LNCAP (cell line): ENCODE results near the gene SYT3.

Source experiments
- CTCF ChIP-seq: fragments of 450-650 bp; IDR thresholded peaks from 2 replicates; pipeline ENCODE4 v1.5.1; 2017; ENCODE audit warnings: mild to moderate bottlenecking

Gene SYT3

GRCh38 chr19:50638600-50638999 lies 1.1 kb downstream of the SYT3 start:
- no peak for TF ChIP-seq CTCF

GRCh38 chr19:50636317-50637085 lies 3.2 kb downstream of the SYT3 start:
- TF ChIP-seq CTCF = no peak

- no peak for TF ChIP-seq CTCF
Observed at GRCh38 chr19:50633973-50634372, 5.7 kb downstream of the SYT3 start.

GRCh38 chr19:50633359-50633758 lies 6.3 kb downstream of the SYT3 start:
- TF ChIP-seq CTCF = no peak

GRCh38 chr19:50632151-50632835 lies 7.4 kb downstream of the SYT3 start:
- no peak for TF ChIP-seq CTCF

GRCh38 chr19:50629801-50630200 lies 9.9 kb downstream of the SYT3 start:
- TF ChIP-seq CTCF = no peak

GRCh38 chr19:50629194-50629593 lies 10.5 kb downstream of the SYT3 start:
- no peak for TF ChIP-seq CTCF
